Measurements from ENCODE around the gene RGL4. TPM values are rescaled to one million over a fixed set of nuclear protein-coding genes. Genes with fewer than 3 reads are reported as not detected.
"Not testable (repeated sequence)": the region's sequence is repeated elsewhere in the genome, so short reads cannot be mapped to it uniquely, and the experiment has no call there.

Gene RGL4
- total RNA-seq, 1 experiment from 2014 or later, result not detected

DNA sequence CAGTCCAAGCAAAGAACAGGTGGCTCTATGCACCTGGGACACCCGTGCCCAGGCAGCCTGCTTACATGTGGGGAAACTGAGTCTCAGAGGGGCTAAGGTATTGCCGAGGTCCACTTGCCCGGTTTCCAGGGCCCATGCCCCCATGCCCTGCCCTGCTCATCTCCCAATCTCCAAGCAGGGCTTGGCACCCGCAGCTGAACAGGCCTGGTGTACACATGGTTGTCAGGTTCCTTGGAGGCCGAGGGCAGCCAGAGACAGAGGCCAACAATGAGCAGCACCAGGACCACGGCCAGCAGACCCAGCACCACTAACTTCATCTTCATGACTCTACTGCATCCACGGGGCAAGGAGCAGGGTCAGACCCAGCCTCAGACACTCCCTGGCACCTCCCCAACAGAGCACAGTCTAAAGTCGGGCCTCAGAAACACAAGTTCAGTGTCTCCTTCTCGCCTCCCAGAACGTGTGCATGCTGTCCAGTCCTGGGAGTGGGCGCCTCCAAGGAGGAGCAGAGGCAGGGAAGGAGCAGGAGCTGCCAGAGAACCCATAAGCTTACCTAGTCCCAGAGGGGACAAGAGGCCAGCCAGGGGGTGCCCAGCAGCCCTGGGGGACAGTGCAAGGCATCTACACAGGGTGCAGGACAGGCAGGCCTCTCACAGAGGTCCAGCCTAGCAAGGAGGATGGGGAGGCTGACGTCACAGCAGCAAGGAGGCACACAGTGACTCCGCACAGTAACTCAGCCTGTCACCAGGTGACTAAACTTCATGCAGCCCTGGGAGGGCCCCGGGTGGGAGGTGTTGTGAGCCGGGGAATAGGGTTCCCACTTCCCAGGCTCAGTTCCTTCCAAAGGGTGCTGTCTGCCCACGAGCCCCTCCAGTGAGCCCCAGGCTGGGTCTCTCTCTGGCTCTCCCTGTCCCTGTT, 20.2 kb upstream of the RGL4 start:
- Histone ChIP-seq H3K4me3 (no peak overlapping the region), H3K27me3 (ENCODE audit: insufficient read depth, low read depth) (no peaks in the 10 kb centered on the region), H3K9me2 (ENCODE audit: insufficient read depth) (no peaks in the 10 kb centered on the region), H4K20me1 (ENCODE audit: insufficient read depth) (no peaks in the 10 kb centered on the region), H3K4me2 (no peak overlapping the region), H3K9me3 (ENCODE audit: insufficient read depth, low read depth) (no peaks in the 10 kb centered on the region), H2AFZ (no peak overlapping the region), H3K79me2 (ENCODE audit: low read depth) (no peaks in the 10 kb centered on the region), H3K27ac (no peak overlapping the region), H3K4me1 (replicated peaks; ENCODE audit: insufficient read depth) (no peaks in the 10 kb centered on the region), H3K36me3 (ENCODE audit: low read depth) (no peaks in the 10 kb centered on the region), H3F3A (ENCODE audit: insufficient read depth, low read depth) (no peaks in the 10 kb centered on the region)
- DNase-seq, result no peak
- CTCF ChIA-PET, result no interaction called here
- intact Hi-C loops (cut with micrococcal nuclease; ENCODE audit: unreplicated experiment), result no loop called here
- TF ChIP-seq EZH2 (IDR thresholded peaks at IDR 0.05; ENCODE audit: low read depth), result no peak
- TF ChIP-seq CTCF (conservative IDR thresholded peaks at IDR 0.05), result no peak
- BruUV-seq (replicated peaks), result no TSS peak
- POLR2A ChIA-PET (ENCODE audit: unreplicated experiment), result no interaction called here

DNA sequence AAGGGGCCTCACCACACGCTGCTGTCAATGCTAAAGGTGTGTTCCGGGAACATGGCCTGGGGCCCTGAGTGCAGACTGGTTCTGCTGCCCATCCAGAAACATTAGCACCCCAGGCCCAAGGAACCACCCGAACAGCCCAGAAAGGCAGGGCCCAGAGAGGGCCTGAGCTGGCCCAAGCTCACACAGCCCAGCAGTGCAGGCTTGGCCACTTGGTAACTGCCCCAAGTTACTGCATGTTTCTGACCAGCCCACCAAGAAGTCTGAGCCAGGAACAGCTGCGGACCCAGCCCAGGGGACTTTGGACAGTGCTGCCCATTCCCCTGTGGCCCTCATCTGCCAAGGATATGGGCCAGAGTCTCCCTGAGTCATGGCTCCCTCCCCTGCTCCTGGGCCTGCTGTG, 19.4 kb upstream of the RGL4 start:
- H3K9me3 ChIP-seq (ENCODE audit: insufficient read depth, low read depth); POLR2A ChIA-PET (ENCODE audit: unreplicated experiment); H3K79me2 ChIP-seq (ENCODE audit: low read depth); H3K36me3 ChIP-seq (ENCODE audit: low read depth); H3K27me3 ChIP-seq (ENCODE audit: insufficient read depth, low read depth); H3K27ac ChIP-seq; H2AFZ ChIP-seq; intact Hi-C loops (cut with micrococcal nuclease; ENCODE audit: unreplicated experiment); BruUV-seq (replicated peaks); H3K4me1 ChIP-seq (replicated peaks; ENCODE audit: insufficient read depth); H4K20me1 ChIP-seq (ENCODE audit: insufficient read depth); H3K9me2 ChIP-seq (ENCODE audit: insufficient read depth); CTCF ChIA-PET; DNase-seq; H3F3A ChIP-seq (ENCODE audit: insufficient read depth, low read depth); H3K4me3 ChIP-seq; H3K4me2 ChIP-seq: not testable (repeated sequence)

DNA sequence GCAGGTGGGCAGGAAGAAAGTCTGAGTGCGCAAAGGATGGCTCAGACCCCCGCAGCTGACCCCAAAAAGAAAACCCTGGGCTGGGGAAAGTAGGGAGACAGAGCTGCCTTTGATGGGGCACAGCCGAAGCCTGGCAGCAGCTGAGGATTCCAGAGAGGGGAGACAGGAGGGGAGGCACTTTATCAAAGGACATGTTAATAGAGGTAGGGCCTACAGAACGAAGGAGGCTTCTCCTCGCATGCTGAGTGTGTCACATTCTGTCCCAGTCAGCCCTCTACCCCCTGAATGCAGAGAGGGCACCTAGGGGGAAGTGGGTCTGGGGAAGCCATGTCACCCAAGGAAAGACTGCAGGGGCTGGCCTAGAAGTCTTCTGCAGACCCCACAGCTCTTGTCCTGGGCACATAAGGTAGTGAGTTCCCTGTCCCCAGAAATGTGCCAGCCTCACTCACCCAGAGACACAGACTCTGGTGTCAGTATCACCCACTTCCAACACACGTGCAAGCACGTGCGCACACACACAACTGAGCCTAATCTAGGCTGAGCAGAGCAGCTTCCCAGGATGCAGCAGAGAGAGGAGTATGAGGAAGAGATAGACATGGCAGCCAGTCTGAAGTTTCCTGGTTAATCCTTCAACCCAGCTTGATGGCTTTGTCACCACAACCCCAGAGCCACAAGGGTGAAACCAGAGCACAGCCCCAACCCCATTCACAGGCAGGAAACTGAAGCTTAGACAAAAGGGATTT, 18.3 kb upstream of the RGL4 start:
- H3K4me3 ChIP-seq; H3K79me2 ChIP-seq (ENCODE audit: low read depth); BruUV-seq (replicated peaks); H3K27me3 ChIP-seq (ENCODE audit: insufficient read depth, low read depth); intact Hi-C loops (cut with micrococcal nuclease; ENCODE audit: unreplicated experiment); H3F3A ChIP-seq (ENCODE audit: insufficient read depth, low read depth); H3K4me2 ChIP-seq; DNase-seq; CTCF ChIA-PET; H3K36me3 ChIP-seq (ENCODE audit: low read depth); H3K4me1 ChIP-seq (replicated peaks; ENCODE audit: insufficient read depth); H3K9me2 ChIP-seq (ENCODE audit: insufficient read depth); H3K27ac ChIP-seq; H2AFZ ChIP-seq; H4K20me1 ChIP-seq (ENCODE audit: insufficient read depth); POLR2A ChIA-PET (ENCODE audit: unreplicated experiment); H3K9me3 ChIP-seq (ENCODE audit: insufficient read depth, low read depth): not testable (repeated sequence)

- Histone ChIP-seq H3K4me3 (no peak overlapping the region), H3K36me3 (ENCODE audit: low read depth) (no peaks in the 10 kb centered on the region), H3K9me2 (ENCODE audit: insufficient read depth) (no peaks in the 10 kb centered on the region), H3K4me1 (replicated peaks; ENCODE audit: insufficient read depth) (no peaks in the 10 kb centered on the region), H2AFZ (no peak overlapping the region), H3K79me2 (ENCODE audit: low read depth) (no peaks in the 10 kb centered on the region), H3F3A (ENCODE audit: insufficient read depth, low read depth) (no peaks in the 10 kb centered on the region), H3K9me3 (ENCODE audit: insufficient read depth, low read depth) (no peaks in the 10 kb centered on the region), H3K27me3 (ENCODE audit: insufficient read depth, low read depth) (no peaks in the 10 kb centered on the region), H4K20me1 (ENCODE audit: insufficient read depth) (no peaks in the 10 kb centered on the region), H3K4me2 (no peak overlapping the region), H3K27ac (no peak overlapping the region)
- BruUV-seq (replicated peaks), result no TSS peak
- TF ChIP-seq CTCF (conservative IDR thresholded peaks at IDR 0.05) (no peak), EZH2 (IDR thresholded peaks at IDR 0.05; ENCODE audit: low read depth) (no peak)
- intact Hi-C loops (cut with micrococcal nuclease; ENCODE audit: unreplicated experiment), result no loop called here
- CTCF ChIA-PET, result no interaction called here
- POLR2A ChIA-PET (ENCODE audit: unreplicated experiment), result no interaction called here
- no peak for DNase-seq
Measured at GRCh38 chr22:23673050-23673620, 17.7 kb upstream of the RGL4 start.
